ENCODE results near the gene RND1.

DNA sequence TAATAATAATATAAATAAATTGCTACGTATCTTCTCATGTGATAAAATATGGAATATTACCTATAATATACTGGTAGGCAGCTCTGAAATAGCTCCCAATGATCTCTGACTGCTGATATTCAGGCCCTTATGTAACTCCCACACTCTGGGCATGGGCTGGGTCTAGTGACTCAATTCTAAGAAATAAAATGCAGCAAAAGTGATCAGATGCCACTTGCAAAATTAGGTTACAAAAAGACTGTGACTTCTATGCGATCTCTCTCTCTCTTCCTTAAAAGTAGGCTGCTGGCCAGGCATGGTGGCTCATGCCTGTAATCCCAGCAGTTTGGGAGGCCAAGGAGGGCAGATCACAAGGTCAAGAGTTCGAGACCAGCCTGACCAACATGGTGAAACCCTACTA lies 57.7 kb downstream of the RND1 start:
- TF ChIP-seq TOX (CRISPR knock-in tag; IDR thresholded peaks at IDR 0.05; ENCODE audit: borderline replicate concordance), result no peak
- no peak for TF ChIP-seq TCF4 (CRISPR knock-in tag; IDR thresholded peaks at IDR 0.05; ENCODE audit: borderline replicate concordance)

All from SK-N-SH treated with all-trans-retinoic acid at 6 μM for 48 hours (cell line).